Sigmoid colon (tissue), 4 donors: ENCODE measurements around the gene ERRFI1.

Experiments
- EP300 ChIP-seq, 4 donors: sonication (generic); formaldehyde crosslinking; IDR thresholded peaks; one replicate each; pipeline ENCODE4 v1.6.1; 2017; ENCODE audit warnings: antibody characterized with exemption in 4 of 4
- POLR2AphosphoS5 ChIP-seq, 4 donors: sonication (generic); formaldehyde crosslinking; IDR thresholded peaks; one replicate each; pipeline ENCODE4 v1.6.1; 2017; ENCODE audit warnings: antibody characterized with exemption in 4 of 4
- TF ChIP-seq, protein P1 (sequence below), 4 experiments: fragments of 450-650 bp in 3 of 4; fragments of 200-600 bp in 1 of 4; IDR thresholded peaks; one replicate each; pipeline ENCODE4 v1.5.1; 2016 to 2019; ENCODE audit warnings: antibody characterized with exemption in 4 of 4, mild to moderate bottlenecking in 3 of 4, moderate library complexity in 2 of 4

DNA sequence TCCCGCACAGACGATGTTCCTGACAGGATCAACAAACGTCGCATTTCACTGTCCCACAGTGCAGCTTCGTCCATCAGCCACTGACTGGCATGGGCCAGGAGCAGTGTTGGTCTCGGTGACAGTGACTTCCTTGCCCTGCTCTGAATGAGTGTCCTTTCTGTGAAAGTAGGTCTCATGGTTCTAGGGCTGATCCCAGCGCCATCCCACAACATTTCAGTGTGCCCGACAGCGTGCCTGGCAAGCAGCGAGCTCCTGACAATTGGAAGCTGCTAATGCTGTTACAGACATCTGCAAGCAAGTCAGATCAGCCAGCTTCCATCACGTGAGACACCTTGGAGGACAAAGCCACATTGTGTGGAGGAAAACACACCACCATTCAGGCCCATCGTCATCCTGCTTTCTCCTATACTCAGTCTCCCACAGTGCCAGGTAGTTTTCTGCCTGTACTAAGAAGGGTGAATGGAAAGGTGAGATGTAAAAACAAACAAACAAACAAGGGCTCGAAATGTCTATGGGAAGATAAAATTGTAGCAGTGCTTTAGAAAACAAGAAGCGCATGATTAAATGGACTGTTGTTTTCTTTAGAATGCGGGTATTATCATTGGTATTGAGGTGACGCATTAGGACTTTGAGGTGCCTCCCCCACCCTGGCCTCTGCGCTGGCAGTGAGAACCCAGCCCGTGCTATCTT lies 21.9 kb downstream of the ERRFI1 start:
- TF ChIP-seq, protein P1, sequence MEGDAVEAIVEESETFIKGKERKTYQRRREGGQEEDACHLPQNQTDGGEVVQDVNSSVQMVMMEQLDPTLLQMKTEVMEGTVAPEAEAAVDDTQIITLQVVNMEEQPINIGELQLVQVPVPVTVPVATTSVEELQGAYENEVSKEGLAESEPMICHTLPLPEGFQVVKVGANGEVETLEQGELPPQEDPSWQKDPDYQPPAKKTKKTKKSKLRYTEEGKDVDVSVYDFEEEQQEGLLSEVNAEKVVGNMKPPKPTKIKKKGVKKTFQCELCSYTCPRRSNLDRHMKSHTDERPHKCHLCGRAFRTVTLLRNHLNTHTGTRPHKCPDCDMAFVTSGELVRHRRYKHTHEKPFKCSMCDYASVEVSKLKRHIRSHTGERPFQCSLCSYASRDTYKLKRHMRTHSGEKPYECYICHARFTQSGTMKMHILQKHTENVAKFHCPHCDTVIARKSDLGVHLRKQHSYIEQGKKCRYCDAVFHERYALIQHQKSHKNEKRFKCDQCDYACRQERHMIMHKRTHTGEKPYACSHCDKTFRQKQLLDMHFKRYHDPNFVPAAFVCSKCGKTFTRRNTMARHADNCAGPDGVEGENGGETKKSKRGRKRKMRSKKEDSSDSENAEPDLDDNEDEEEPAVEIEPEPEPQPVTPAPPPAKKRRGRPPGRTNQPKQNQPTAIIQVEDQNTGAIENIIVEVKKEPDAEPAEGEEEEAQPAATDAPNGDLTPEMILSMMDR (IDR thresholded peaks at IDR 0.05): no peak
- TF ChIP-seq EP300 (IDR thresholded peaks at IDR 0.05): no peak
- TF ChIP-seq POLR2AphosphoS5 (IDR thresholded peaks at IDR 0.05): no peak
